SK-N-SH treated with all-trans-retinoic acid at 6 μM for 48 hours (cell line): Measurements from ENCODE around the gene SPRR4.

Experiments
- ATAC-seq: fragments of 200-7000 bp; cut with Tn5 transposase; 3 replicates; pipeline ENCODE4 v1.9.1; 2020; ENCODE audit warnings: mild to moderate bottlenecking, moderate library complexity
- ARNTL ChIP-seq: fragments of 450-650 bp; formaldehyde crosslinking; IDR thresholded peaks from 2 replicates; pipeline ENCODE4 v1.5.0; 2020; ENCODE audit warnings: low read depth, mild to moderate bottlenecking, moderate library complexity, borderline replicate concordance
- CSDC2 ChIP-seq: fragments of 250-450 bp; sonication (Bioruptor Pico); IDR thresholded peaks from 2 replicates; pipeline ENCODE4 v1.5.0; 2020; ENCODE audit warnings: mild to moderate bottlenecking, moderate library complexity
- ESRRG ChIP-seq: fragments of 250-450 bp; sonication (Bioruptor Pico); IDR thresholded peaks from 2 replicates; pipeline ENCODE4 v1.6.1; 2021; ENCODE audit warnings: mild to moderate bottlenecking
- GLIS3 ChIP-seq: fragments of 250-450 bp; sonication (Bioruptor Pico); IDR thresholded peaks from 2 replicates; pipeline ENCODE4 v1.5.0; 2020; ENCODE audit warnings: mild to moderate bottlenecking, moderate library complexity
- ISL1 ChIP-seq: fragments of 250-450 bp; sonication (Bioruptor Pico); IDR thresholded peaks from 2 replicates; pipeline ENCODE4 v2.1.2; 2022; ENCODE audit warnings: mild to moderate bottlenecking, moderate library complexity
- OSR1 ChIP-seq: fragments of 250-450 bp; sonication (Bioruptor Pico); IDR thresholded peaks from 2 replicates; pipeline ENCODE4 v1.8.0; 2022; ENCODE audit warnings: moderate library complexity, mild to moderate bottlenecking, inconsistent platforms
- PPARA ChIP-seq: fragments of 250-450 bp; sonication (Bioruptor Pico); IDR thresholded peaks from 2 replicates; pipeline ENCODE4 v1.5.0; 2020; ENCODE audit warnings: mild to moderate bottlenecking, borderline replicate concordance
- RARB ChIP-seq: fragments of 250-450 bp; sonication (Bioruptor Pico); IDR thresholded peaks from 2 replicates; pipeline ENCODE4 v1.8.0; 2021; ENCODE audit warnings: mild to moderate bottlenecking, moderate library complexity
- SNAI2 ChIP-seq: fragments of 250-450 bp; sonication (Bioruptor Pico); IDR thresholded peaks from 2 replicates; pipeline ENCODE4 v1.5.0; 2020; ENCODE audit warnings: mild to moderate bottlenecking, moderate library complexity
- TCF4 ChIP-seq: fragments of 250-450 bp; sonication (Bioruptor Pico); IDR thresholded peaks from 2 replicates; pipeline ENCODE4 v1.8.0; 2021; ENCODE audit warnings: mild to moderate bottlenecking, moderate library complexity, borderline replicate concordance
- TOX ChIP-seq: fragments of 250-450 bp; sonication (Bioruptor Pico); IDR thresholded peaks from 2 replicates; pipeline ENCODE4 v1.8.0; 2021; ENCODE audit warnings: mild to moderate bottlenecking, moderate library complexity, borderline replicate concordance
- ZC3H10 ChIP-seq: fragments of 250-450 bp; sonication (Bioruptor Pico); IDR thresholded peaks from 2 replicates; pipeline ENCODE4 v1.5.1; 2021; ENCODE audit warnings: mild to moderate bottlenecking, moderate library complexity
- ZFP3 ChIP-seq: fragments of 250-450 bp; sonication (Bioruptor Pico); IDR thresholded peaks from 2 replicates; pipeline ENCODE4 v1.5.0; 2020; ENCODE audit warnings: mild to moderate bottlenecking, moderate library complexity
- ZFP30 ChIP-seq: fragments of 450-650 bp; formaldehyde crosslinking; IDR thresholded peaks from 2 replicates; pipeline ENCODE4 v1.5.0; 2022; ENCODE audit warnings: mild to moderate bottlenecking, moderate library complexity
- ZNF565 ChIP-seq: fragments of 450-650 bp; formaldehyde crosslinking; conservative IDR thresholded peaks from 2 replicates; pipeline ENCODE4 v1.5.0; 2020; ENCODE audit warnings: low read depth, mild to moderate bottlenecking, moderate library complexity
- ZNF70 ChIP-seq: fragments of 450-650 bp; formaldehyde crosslinking; IDR thresholded peaks from 2 replicates; pipeline ENCODE4 v1.5.0; 2020; ENCODE audit warnings: mild to moderate bottlenecking, moderate library complexity
- TF ChIP-seq, protein P1 (sequence below): fragments of 250-450 bp; sonication (Bioruptor Pico); IDR thresholded peaks from 2 replicates; pipeline ENCODE4 v1.5.1; 2021; ENCODE audit warnings: mild to moderate bottlenecking, moderate library complexity
- TF ChIP-seq, protein P2 (sequence below): fragments of 250-450 bp; sonication (Bioruptor Pico); IDR thresholded peaks from 2 replicates; pipeline ENCODE4 v1.8.0; 2020; ENCODE audit warnings: mild to moderate bottlenecking, moderate library complexity, borderline replicate concordance
- TF ChIP-seq, protein P3 (sequence below): fragments of 250-450 bp; sonication (Bioruptor Pico); IDR thresholded peaks from 2 replicates; pipeline ENCODE4 v1.8.0; 2021; ENCODE audit warnings: low read depth, mild to moderate bottlenecking, moderate library complexity, borderline replicate concordance
- TF ChIP-seq, protein P4 (sequence below): fragments of 250-450 bp; sonication (Bioruptor Pico); IDR thresholded peaks from 2 replicates; pipeline ENCODE4 v1.5.0; 2020; ENCODE audit warnings: mild to moderate bottlenecking, moderate library complexity
- TF ChIP-seq, protein P5 (sequence below): fragments of 250-450 bp; sonication (Bioruptor Pico); IDR thresholded peaks from 2 replicates; pipeline ENCODE4 v1.5.1; 2020; ENCODE audit warnings: low read depth, mild to moderate bottlenecking, moderate library complexity

SPRR4 gene

DNA sequence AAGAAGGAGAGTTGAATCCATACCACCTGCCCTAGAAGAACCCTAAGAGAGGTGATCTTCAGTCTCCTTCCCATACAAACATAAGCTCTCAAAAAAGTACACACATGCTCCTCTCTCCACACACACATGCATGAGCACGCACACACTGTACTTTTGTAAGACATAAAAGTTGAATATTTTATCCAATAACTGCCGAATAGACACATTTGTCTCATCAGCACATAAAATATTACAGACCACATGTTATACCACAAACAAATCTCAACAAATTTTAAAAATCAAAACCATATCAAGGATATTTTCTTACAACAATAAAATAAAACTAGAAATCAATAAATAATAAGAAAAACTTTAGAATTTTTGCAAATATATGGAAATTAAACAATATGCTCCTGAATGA lies 16.1 kb downstream of the SPRR4 start:
- no peak for TF ChIP-seq RARB (CRISPR knock-in tag)
- TF ChIP-seq, protein P1, sequence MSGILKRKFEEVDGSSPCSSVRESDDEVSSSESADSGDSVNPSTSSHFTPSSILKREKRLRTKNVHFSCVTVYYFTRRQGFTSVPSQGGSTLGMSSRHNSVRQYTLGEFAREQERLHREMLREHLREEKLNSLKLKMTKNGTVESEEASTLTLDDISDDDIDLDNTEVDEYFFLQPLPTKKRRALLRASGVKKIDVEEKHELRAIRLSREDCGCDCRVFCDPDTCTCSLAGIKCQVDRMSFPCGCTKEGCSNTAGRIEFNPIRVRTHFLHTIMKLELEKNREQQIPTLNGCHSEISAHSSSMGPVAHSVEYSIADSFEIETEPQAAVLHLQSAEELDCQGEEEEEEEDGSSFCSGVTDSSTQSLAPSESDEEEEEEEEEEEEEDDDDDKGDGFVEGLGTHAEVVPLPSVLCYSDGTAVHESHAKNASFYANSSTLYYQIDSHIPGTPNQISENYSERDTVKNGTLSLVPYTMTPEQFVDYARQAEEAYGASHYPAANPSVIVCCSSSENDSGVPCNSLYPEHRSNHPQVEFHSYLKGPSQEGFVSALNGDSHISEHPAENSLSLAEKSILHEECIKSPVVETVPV (CRISPR knock-in tag) = no peak
- TF ChIP-seq ZFP30 (CRISPR knock-in tag) = no peak
- TF ChIP-seq, protein P2, sequence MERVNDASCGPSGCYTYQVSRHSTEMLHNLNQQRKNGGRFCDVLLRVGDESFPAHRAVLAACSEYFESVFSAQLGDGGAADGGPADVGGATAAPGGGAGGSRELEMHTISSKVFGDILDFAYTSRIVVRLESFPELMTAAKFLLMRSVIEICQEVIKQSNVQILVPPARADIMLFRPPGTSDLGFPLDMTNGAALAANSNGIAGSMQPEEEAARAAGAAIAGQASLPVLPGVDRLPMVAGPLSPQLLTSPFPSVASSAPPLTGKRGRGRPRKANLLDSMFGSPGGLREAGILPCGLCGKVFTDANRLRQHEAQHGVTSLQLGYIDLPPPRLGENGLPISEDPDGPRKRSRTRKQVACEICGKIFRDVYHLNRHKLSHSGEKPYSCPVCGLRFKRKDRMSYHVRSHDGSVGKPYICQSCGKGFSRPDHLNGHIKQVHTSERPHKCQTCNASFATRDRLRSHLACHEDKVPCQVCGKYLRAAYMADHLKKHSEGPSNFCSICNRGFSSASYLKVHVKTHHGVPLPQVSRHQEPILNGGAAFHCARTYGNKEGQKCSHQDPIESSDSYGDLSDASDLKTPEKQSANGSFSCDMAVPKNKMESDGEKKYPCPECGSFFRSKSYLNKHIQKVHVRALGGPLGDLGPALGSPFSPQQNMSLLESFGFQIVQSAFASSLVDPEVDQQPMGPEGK (CRISPR knock-in tag) = no peak
- TF ChIP-seq ISL1 (CRISPR knock-in tag) = no peak
- no peak for TF ChIP-seq ZNF70
- TF ChIP-seq, protein P3, sequence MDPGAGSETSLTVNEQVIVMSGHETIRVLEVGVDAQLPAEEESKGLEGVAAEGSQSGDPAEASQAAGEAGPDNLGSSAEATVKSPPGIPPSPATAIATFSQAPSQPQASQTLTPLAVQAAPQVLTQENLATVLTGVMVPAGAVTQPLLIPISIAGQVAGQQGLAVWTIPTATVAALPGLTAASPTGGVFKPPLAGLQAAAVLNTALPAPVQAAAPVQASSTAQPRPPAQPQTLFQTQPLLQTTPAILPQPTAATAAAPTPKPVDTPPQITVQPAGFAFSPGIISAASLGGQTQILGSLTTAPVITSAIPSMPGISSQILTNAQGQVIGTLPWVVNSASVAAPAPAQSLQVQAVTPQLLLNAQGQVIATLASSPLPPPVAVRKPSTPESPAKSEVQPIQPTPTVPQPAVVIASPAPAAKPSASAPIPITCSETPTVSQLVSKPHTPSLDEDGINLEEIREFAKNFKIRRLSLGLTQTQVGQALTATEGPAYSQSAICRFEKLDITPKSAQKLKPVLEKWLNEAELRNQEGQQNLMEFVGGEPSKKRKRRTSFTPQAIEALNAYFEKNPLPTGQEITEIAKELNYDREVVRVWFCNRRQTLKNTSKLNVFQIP (CRISPR knock-in tag) = no peak
- no peak for TF ChIP-seq PPARA (CRISPR knock-in tag)
- TF ChIP-seq ZC3H10 (CRISPR knock-in tag) = no peak
- no peak for TF ChIP-seq CSDC2 (CRISPR knock-in tag)
- TF ChIP-seq TCF4 (CRISPR knock-in tag) = no peak
- TF ChIP-seq, protein P4, sequence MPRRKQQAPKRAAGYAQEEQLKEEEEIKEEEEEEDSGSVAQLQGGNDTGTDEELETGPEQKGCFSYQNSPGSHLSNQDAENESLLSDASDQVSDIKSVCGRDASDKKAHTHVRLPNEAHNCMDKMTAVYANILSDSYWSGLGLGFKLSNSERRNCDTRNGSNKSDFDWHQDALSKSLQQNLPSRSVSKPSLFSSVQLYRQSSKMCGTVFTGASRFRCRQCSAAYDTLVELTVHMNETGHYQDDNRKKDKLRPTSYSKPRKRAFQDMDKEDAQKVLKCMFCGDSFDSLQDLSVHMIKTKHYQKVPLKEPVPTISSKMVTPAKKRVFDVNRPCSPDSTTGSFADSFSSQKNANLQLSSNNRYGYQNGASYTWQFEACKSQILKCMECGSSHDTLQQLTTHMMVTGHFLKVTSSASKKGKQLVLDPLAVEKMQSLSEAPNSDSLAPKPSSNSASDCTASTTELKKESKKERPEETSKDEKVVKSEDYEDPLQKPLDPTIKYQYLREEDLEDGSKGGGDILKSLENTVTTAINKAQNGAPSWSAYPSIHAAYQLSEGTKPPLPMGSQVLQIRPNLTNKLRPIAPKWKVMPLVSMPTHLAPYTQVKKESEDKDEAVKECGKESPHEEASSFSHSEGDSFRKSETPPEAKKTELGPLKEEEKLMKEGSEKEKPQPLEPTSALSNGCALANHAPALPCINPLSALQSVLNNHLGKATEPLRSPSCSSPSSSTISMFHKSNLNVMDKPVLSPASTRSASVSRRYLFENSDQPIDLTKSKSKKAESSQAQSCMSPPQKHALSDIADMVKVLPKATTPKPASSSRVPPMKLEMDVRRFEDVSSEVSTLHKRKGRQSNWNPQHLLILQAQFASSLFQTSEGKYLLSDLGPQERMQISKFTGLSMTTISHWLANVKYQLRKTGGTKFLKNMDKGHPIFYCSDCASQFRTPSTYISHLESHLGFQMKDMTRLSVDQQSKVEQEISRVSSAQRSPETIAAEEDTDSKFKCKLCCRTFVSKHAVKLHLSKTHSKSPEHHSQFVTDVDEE = no peak
- no peak for TF ChIP-seq TOX (CRISPR knock-in tag)
- TF ChIP-seq GLIS3 = no peak
- no peak for TF ChIP-seq ESRRG (CRISPR knock-in tag)
- TF ChIP-seq, protein P5, sequence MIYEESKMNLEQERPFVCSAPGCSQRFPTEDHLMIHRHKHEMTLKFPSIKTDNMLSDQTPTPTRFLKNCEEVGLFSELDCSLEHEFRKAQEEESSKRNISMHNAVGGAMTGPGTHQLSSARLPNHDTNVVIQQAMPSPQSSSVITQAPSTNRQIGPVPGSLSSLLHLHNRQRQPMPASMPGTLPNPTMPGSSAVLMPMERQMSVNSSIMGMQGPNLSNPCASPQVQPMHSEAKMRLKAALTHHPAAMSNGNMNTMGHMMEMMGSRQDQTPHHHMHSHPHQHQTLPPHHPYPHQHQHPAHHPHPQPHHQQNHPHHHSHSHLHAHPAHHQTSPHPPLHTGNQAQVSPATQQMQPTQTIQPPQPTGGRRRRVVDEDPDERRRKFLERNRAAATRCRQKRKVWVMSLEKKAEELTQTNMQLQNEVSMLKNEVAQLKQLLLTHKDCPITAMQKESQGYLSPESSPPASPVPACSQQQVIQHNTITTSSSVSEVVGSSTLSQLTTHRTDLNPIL (CRISPR knock-in tag) = no peak
- TF ChIP-seq OSR1 = no peak
- TF ChIP-seq SNAI2 (CRISPR knock-in tag) = no peak
- no peak for TF ChIP-seq ZFP3 (CRISPR knock-in tag)
- no peak for TF ChIP-seq ARNTL (CRISPR knock-in tag)
- no peak for ATAC-seq

DNA sequence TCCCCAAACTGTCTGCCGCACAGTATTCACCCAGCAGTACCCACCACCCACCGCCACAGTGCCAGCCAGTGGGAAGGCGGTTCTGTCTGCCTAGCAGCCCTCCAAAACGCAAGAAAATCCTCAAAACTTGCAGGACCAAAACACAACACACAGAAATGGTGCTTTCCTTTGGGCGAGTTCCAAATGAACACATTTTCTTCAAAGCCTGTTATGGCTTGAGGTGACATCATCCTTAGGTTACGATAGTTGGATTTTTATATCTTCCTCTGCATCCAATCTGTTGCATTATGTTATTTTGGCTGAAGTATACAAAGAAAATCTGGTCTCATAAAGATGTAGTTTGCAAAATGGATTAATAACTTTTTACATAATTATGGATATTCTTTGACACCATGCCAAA lies 22.7 kb downstream of the SPRR4 start:
- no peak for ATAC-seq

More for the DNA sequence above, 22.7 kb downstream of the SPRR4 start:
- no peak for TF ChIP-seq GLIS3
- no peak for TF ChIP-seq RARB (CRISPR knock-in tag)
- TF ChIP-seq, protein P4 = no peak
- no peak for TF ChIP-seq OSR1
- TF ChIP-seq ZNF565 (CRISPR knock-in tag) = no peak
- TF ChIP-seq ISL1 (CRISPR knock-in tag) = no peak
- no peak for TF ChIP-seq ESRRG (CRISPR knock-in tag)
- TF ChIP-seq ARNTL (CRISPR knock-in tag) = no peak
- TF ChIP-seq ZNF70 = no peak
- no peak for TF ChIP-seq ZFP30 (CRISPR knock-in tag)
- TF ChIP-seq PPARA (CRISPR knock-in tag) = no peak
- TF ChIP-seq CSDC2 (CRISPR knock-in tag) = no peak
- TF ChIP-seq, all 23 proteins: peak for 0
